ENCODE measurements around the gene SAP30L. TPM values are rescaled to one million over a fixed set of nuclear protein-coding genes. Genes with fewer than 3 reads are reported as not detected.

Gene SAP30L
- total RNA-seq, 1 donor from 2014 or later: 43.2 TPM

- Histone ChIP-seq H3K27ac (no peak overlapping the region), H3K9me3 (no peaks in the 10 kb centered on the region), H3K4me3 (no peak overlapping the region), H3K4me1 (peaks cover 4% of the 10 kb centered on the region), H3K36me3 (peaks cover 6% of the 10 kb centered on the region), H3K27me3 (no peaks in the 10 kb centered on the region)
- TF ChIP-seq CTCF (IDR thresholded peaks at IDR 0.05): no peak
- no peak for DNase-seq
- no peak for ATAC-seq
- intact Hi-C loops (cut with DNase I): loop anchor here (10.0 kb wide), 1 partner anchor 197 kb away; no protein-coding TSS in a partner anchor
Observed at GRCh38 chr5:154401931-154402330, 43.9 kb upstream of the SAP30L start.

- no peak for DNase-seq
Observed at GRCh38 chr5:154402611-154403010, 43.2 kb upstream of the SAP30L start.

GRCh38 chr5:154403234-154403633 lies 42.6 kb upstream of the SAP30L start:
- intact Hi-C loops (cut with DNase I): loop anchor here (10.0 kb wide), 1 partner anchor 198 kb away; no protein-coding TSS in a partner anchor
- Histone ChIP-seq H3K27ac (no peak overlapping the region), H3K27me3 (no peaks in the 10 kb centered on the region), H3K4me3 (no peak overlapping the region), H3K4me1 (peaks cover 4% of the 10 kb centered on the region), H3K36me3 (peaks cover 6% of the 10 kb centered on the region), H3K9me3 (no peaks in the 10 kb centered on the region)
- ATAC-seq (no peak), DNase-seq (no peak)
- no peak for TF ChIP-seq CTCF (IDR thresholded peaks at IDR 0.05)

More at GRCh38 chr5:154402611-154403010, 43.2 kb upstream of the SAP30L start:
- ATAC-seq: no peak
- H3K36me3 ChIP-seq: peaks cover 6% of the 10 kb centered on the region
- intact Hi-C loops (cut with DNase I): loop anchor here (10.0 kb wide), 1 partner anchor 198 kb away; no protein-coding TSS in a partner anchor
- H3K9me3 ChIP-seq: no peaks in the 10 kb centered on the region
- H3K27ac ChIP-seq: no peak overlapping the region
- H3K4me3 ChIP-seq: no peak overlapping the region
- peaks cover 4% of the 10 kb centered on the region for H3K4me1 ChIP-seq
- TF ChIP-seq CTCF (IDR thresholded peaks at IDR 0.05): no peak
- no peaks in the 10 kb centered on the region for H3K27me3 ChIP-seq

- DNase-seq (no peak), ATAC-seq (no peak)
- Histone ChIP-seq H3K4me1 (peaks cover 4% of the 10 kb centered on the region), H3K27ac (no peak overlapping the region), H3K9me3 (no peaks in the 10 kb centered on the region), H3K36me3 (peaks cover 3% of the 10 kb centered on the region), H3K4me3 (no peak overlapping the region), H3K27me3 (no peaks in the 10 kb centered on the region)
- no peak for TF ChIP-seq CTCF (IDR thresholded peaks at IDR 0.05)
- intact Hi-C loops (cut with DNase I): loop anchor here (10.0 kb wide), 1 partner anchor 199 kb away; no protein-coding TSS in a partner anchor
Observed at GRCh38 chr5:154403776-154404387, 41.9 kb upstream of the SAP30L start.

GRCh38 chr5:154405078-154405792 lies 40.6 kb upstream of the SAP30L start:
- H3K4me1 ChIP-seq: peaks cover 4% of the 10 kb centered on the region
- H3K9me3 ChIP-seq: no peaks in the 10 kb centered on the region
- peak; percentile 97 for ATAC-seq
- H3K27ac ChIP-seq: no peak overlapping the region
- H3K27me3 ChIP-seq: no peaks in the 10 kb centered on the region
- intact Hi-C loops (cut with DNase I): loop anchor here (5.0 to 10.0 kb wide), 2 partner anchors 200 to 333 kb away; no protein-coding TSS in a partner anchor
- peak overlapping the region; percentile 32 for H3K4me3 ChIP-seq
- peaks cover 9% of the 10 kb centered on the region for H3K36me3 ChIP-seq
- TF ChIP-seq CTCF (IDR thresholded peaks at IDR 0.05): peak; percentile 90
- peak; percentile 88 for DNase-seq

Data from upper lobe of right lung (tissue), 1 donor.